Spleen (tissue), 7 donors: Measurements from ENCODE around the gene MLLT10.

Source experiments
- CTCF ChIP-seq, 11 experiments: fragments of 200-600 bp in 7 of 11; fragments of 450-650 bp in 4 of 11; sonication (generic) in 4 of 11; IDR thresholded peaks in 8 of 11; conservative IDR thresholded peaks in 3 of 11; 1 replicate in 7 of 11; 2 replicates in 4 of 11; pipeline versions ENCODE4 v1.4.0 to v1.8.0; 2016 to 2021; ENCODE audit warnings: antibody characterized with exemption in 11 of 11, inconsistent platforms in 4 of 11, mild to moderate bottlenecking in 1 of 11
- POLR2A ChIP-seq, 3 donors: fragments of 450-650 bp; IDR thresholded peaks; one replicate each; pipeline ENCODE4 v1.5.1; 2017; ENCODE audit warnings: antibody characterized with exemption in 3 of 3, mild to moderate bottlenecking in 1 of 3
- donor health status: DM: no; HTN: no; CAD: no; lungs with moderate emphysema.
- donor health status: DM: no; HTN: no; CAD: no.
- donor health status: DM: no; HTN: no; CAD: no.

- TF ChIP-seq CTCF (IDR thresholded peaks at IDR 0.05 in 8 of 11, conservative IDR thresholded peaks at IDR 0.05 in 3 of 11) (no peak), POLR2A (IDR thresholded peaks at IDR 0.05) (no peak)
These were observed 139.6 kb downstream of the MLLT10 start for GRCh38 chr10:21673668-21674067.
